Lung (tissue), 16 donors: ENCODE measurements around the gene COL15A1. TPM values are rescaled to one million over a fixed set of nuclear protein-coding genes. Genes with fewer than 3 reads are reported as not detected.
A peak's percentile ranks its signal among the peaks of the same experiment; 100 is the strongest.

Experiments used
- ATAC-seq: fragments of 200-7000 bp; cut with Tn5 transposase; one replicate; pipeline ENCODE4 v1.9.1; 2020; ENCODE audit warnings: moderate number of reproducible peaks; ENCODE audit not compliant: insufficient read depth, low FRiP score
- DNase-seq, 3 donors: peaks; one replicate each; pipeline ENCODE4 v3.0.0-alpha.2; 2013 to 2017
- H3K27ac ChIP-seq, 2 donors: one replicate each; pipeline ENCODE4 v1.5.1; 2013; ENCODE audit warnings: mild to moderate bottlenecking in 2 of 2, moderate library complexity in 2 of 2, control low read depth in 1 of 2, inconsistent platforms in 1 of 2, low read depth in 1 of 2, low read length in 1 of 2
- H3K27me3 ChIP-seq, 3 donors: one replicate each; pipeline ENCODE4 v1.5.1; 2013; ENCODE audit warnings: low read length in 2 of 3; ENCODE audit not compliant: control insufficient read depth in 3 of 3, insufficient read depth in 3 of 3
- H3K36me3 ChIP-seq, 4 donors: one replicate each; pipeline ENCODE4 v1.5.1; 2013; ENCODE audit warnings: low read length in 4 of 4, mild to moderate bottlenecking in 1 of 4, moderate library complexity in 1 of 4; ENCODE audit not compliant: control insufficient read depth in 4 of 4, insufficient read depth in 4 of 4
- H3K4me1 ChIP-seq, 5 donors: one replicate each; pipeline ENCODE4 v1.5.1; 2013; ENCODE audit warnings: low read length in 5 of 5, mild to moderate bottlenecking in 2 of 5, moderate library complexity in 1 of 5; ENCODE audit not compliant: control insufficient read depth in 5 of 5, insufficient read depth in 5 of 5
- H3K4me3 ChIP-seq: one replicate; pipeline ENCODE4 v1.5.1; 2013; ENCODE audit warnings: mild to moderate bottlenecking, control low read depth, moderate library complexity
- H3K9ac ChIP-seq, 2 donors: one replicate each; pipeline ENCODE4 v1.5.1; 2013; ENCODE audit warnings: low read length in 2 of 2, control low read depth in 1 of 2; ENCODE audit not compliant: insufficient read depth in 1 of 2
- H3K9me3 ChIP-seq, 4 donors: one replicate each; pipeline ENCODE4 v1.5.1; 2013; ENCODE audit warnings: low read length in 3 of 4, mild to moderate bottlenecking in 1 of 4, moderate library complexity in 1 of 4; ENCODE audit not compliant: control insufficient read depth in 4 of 4, insufficient read depth in 3 of 4
- WGBS, 2 donors: extraction: QIAGEN DNeasy Blood & Tissue Kit; methylation state at CpG; one replicate each; pipeline ENCODE4 v1.1.7; 2013; 5-methylcytosine and 5-hydroxymethylcytosine counted together
- long read RNA-seq, 5 donors: transcript quantifications; one replicate each; lab custom pipeline, GENCODE V29; 2026
- polyA plus RNA-seq, 2 donors: library from polyadenylated mRNA; stranded (reverse); fragments of 200-250 nt; gene quantifications; one replicate each; pipeline ENCODE4 v1.2.1, GENCODE V29; 2013
- total RNA-seq, 2 donors: library from RNA; depleted of rRNA in 1 of 2; stranded (reverse); fragments of >200 nt in 1 of 2; gene quantifications; one replicate each; pipeline ENCODE4 v1.2.1, GENCODE V29; 2014 to 2021
- TF ChIP-seq, protein P1 (sequence below): IDR thresholded peaks from 2 replicates; pipeline ENCODE4 v1.5.1; 2012; ENCODE audit warnings: mild to moderate bottlenecking; ENCODE audit errors: control extremely low read depth, extremely low read depth
- donor health status: control.
- donor health status: control.
- donor health status: Bipolar disorder and iron deficiency.
- donor health status: healthy.
- donor health status: DM: yes; HTN: yes; CAD: no.

The COL15A1 gene
- 10 to 100 TPM in 1 of 2 donors, 1 to 10 TPM in 1; 8.9 to 40.5 TPM for total RNA-seq
- polyA plus RNA-seq = 1 to 10 TPM; 2.9 to 8.1 TPM
- long read RNA-seq, donor 1 = 0 reads
- long read RNA-seq, donor 2 = 0 reads
- long read RNA-seq, donor 3 = 0 reads
- long read RNA-seq, donor 4, partial matches to known transcripts = 0 of 1 reads
- long read RNA-seq, donor 4, other reads (novel, unspliced or antisense) = 0 of 1 reads
- long read RNA-seq, donor 5 = 0 reads

DNA sequence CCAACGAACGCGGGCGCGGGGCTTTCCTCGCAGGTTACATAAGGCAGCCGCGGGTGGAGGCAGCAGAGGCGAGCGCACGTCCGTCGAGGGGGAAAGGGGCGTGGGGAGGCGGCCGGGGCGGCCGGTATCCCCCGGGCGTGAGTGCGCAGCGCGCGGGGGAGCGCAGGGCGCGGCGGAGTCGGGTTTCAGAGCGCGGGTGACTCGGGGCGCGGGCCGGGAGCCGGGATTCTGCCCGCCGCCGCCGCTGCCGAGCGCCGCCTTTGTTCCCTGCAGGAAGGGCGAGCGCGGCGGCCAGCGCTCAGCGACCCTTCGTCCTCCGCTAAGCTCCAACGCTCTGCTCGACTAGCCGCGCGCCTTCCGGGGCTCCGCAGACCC, at the start of gene COL15A1:
Gene COL15A1 (plus strand): TSS at position 226 of the 375 bp plus-strand sequence. CDS start 155 bp downstream, outside the sequence.
- H3K9me3 ChIP-seq = no peaks in the 10 kb centered on the region
- H3K9ac ChIP-seq = no peak within 1 kb of the TSS
- DNase-seq (peak; percentile 27 to 56 (median 40)), ATAC-seq (peak; percentile 63)
- H3K27ac ChIP-seq = peak within 1 kb of the TSS; percentile 12 to 56
- TF ChIP-seq, protein P1, sequence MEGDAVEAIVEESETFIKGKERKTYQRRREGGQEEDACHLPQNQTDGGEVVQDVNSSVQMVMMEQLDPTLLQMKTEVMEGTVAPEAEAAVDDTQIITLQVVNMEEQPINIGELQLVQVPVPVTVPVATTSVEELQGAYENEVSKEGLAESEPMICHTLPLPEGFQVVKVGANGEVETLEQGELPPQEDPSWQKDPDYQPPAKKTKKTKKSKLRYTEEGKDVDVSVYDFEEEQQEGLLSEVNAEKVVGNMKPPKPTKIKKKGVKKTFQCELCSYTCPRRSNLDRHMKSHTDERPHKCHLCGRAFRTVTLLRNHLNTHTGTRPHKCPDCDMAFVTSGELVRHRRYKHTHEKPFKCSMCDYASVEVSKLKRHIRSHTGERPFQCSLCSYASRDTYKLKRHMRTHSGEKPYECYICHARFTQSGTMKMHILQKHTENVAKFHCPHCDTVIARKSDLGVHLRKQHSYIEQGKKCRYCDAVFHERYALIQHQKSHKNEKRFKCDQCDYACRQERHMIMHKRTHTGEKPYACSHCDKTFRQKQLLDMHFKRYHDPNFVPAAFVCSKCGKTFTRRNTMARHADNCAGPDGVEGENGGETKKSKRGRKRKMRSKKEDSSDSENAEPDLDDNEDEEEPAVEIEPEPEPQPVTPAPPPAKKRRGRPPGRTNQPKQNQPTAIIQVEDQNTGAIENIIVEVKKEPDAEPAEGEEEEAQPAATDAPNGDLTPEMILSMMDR = no peak
- H3K4me1 ChIP-seq = peaks cover 0 to 8% (median 0%) of the 10 kb centered on the region in 5 donors
- WGBS, 2 donors = 0 to 1% methylated on average over 42 to 58 of the region's 58 CpGs
- H3K4me3 ChIP-seq = no peak within 1 kb of the TSS
- peaks cover 0 to 41% (median 30%) of the 10 kb centered on the region in 3 donors for H3K27me3 ChIP-seq
- no peaks in the 10 kb centered on the region for H3K36me3 ChIP-seq

GRCh38 chr9:98894171-98894570, 49.5 kb upstream of the COL15A1 start:
- no peak overlapping the region for H3K9ac ChIP-seq
- TF ChIP-seq, protein P1 = no peak
- DNase-seq (no peak), ATAC-seq (no peak)
- WGBS, 2 donors = 88% methylated on average over 3 of the region's 3 CpGs
- H3K4me1 ChIP-seq = peaks cover 0 to 9% (median 2%) of the 10 kb centered on the region in 5 donors
- H3K9me3 ChIP-seq = peaks cover 0 to 3% (median under 1%) of the 10 kb centered on the region in 4 donors
- H3K27me3 ChIP-seq = no peaks in the 10 kb centered on the region
- H3K36me3 ChIP-seq = no peaks in the 10 kb centered on the region
- H3K4me3 ChIP-seq = no peak overlapping the region
- peak overlapping the region in 1 of 2 donors; percentile 33 for H3K27ac ChIP-seq

- Histone ChIP-seq H3K4me3 (no peak overlapping the region), H3K9me3 (peaks cover 0 to 3% (median under 1%) of the 10 kb centered on the region in 4 donors), H3K27ac (peak overlapping the region in 1 of 2 donors; percentile 33), H3K4me1 (peaks cover 0 to 12% (median 0%) of the 10 kb centered on the region in 5 donors), H3K9ac (no peak overlapping the region), H3K27me3 (no peaks in the 10 kb centered on the region), H3K36me3 (no peaks in the 10 kb centered on the region)
- DNase-seq (no peak), ATAC-seq (no peak)
- TF ChIP-seq, protein P1 = no peak
- WGBS, 2 donors = 59 to 62% methylated on average over 3 of the region's 3 CpGs
These were observed 48.9 kb upstream of the COL15A1 start for GRCh38 chr9:98894761-98895160.
